ENCODE data around the gene RTP2.

Gene RTP2

GRCh38 chr3:187714404-187714979 is 12.1 kb upstream of the RTP2 start:
- no peak for TF ChIP-seq POLR2A (IDR thresholded peaks at IDR 0.05; ENCODE audit: low read depth, low read length)
- peak; percentile 96 for FAIRE-seq

GRCh38 chr3:187713504-187713903 is 11.1 kb upstream of the RTP2 start:
- FAIRE-seq (peak; percentile 70), DNase-seq (ENCODE audit: insufficient read length, low spot score) (no peak)
- TF ChIP-seq POLR2A (IDR thresholded peaks at IDR 0.05; ENCODE audit: low read depth, low read length), result no peak

More at GRCh38 chr3:187714404-187714979, 12.1 kb upstream of the RTP2 start:
- DNase-seq (ENCODE audit: insufficient read length, low spot score), result peak; percentile 76

GRCh38 chr3:187709155-187709554 is 6.8 kb upstream of the RTP2 start:
- no peak for TF ChIP-seq POLR2A (IDR thresholded peaks at IDR 0.05; ENCODE audit: low read depth, low read length)
- FAIRE-seq, result no peak
- DNase-seq (ENCODE audit: insufficient read length, low spot score), result no peak

- DNase-seq (ENCODE audit: insufficient read length, low spot score) (no peak), FAIRE-seq (no peak)
- no peak for TF ChIP-seq POLR2A (IDR thresholded peaks at IDR 0.05; ENCODE audit: low read depth, low read length)
These were observed 6.3 kb upstream of the RTP2 start for GRCh38 chr3:187708696-187709095.

- FAIRE-seq (no peak), DNase-seq (ENCODE audit: insufficient read length, low spot score) (no peak)
- no peak for TF ChIP-seq POLR2A (IDR thresholded peaks at IDR 0.05; ENCODE audit: low read depth, low read length)
These were observed 4.6 kb upstream of the RTP2 start for GRCh38 chr3:187706971-187707370.

- DNase-seq (ENCODE audit: insufficient read length, low spot score) (no peak), FAIRE-seq (no peak)
- TF ChIP-seq POLR2A (IDR thresholded peaks at IDR 0.05; ENCODE audit: low read depth, low read length), result no peak
These were observed 2.8 kb upstream of the RTP2 start for GRCh38 chr3:187705164-187705563.

GRCh38 chr3:187700249-187700648 is 2.1 kb downstream of the RTP2 start:
- no peak for TF ChIP-seq POLR2A (IDR thresholded peaks at IDR 0.05; ENCODE audit: low read depth, low read length)
- FAIRE-seq (no peak), DNase-seq (ENCODE audit: insufficient read length, low spot score) (no peak)

GRCh38 chr3:187698499-187699399 is 3.6 kb downstream of the RTP2 start:
- DNase-seq (ENCODE audit: insufficient read length, low spot score) (no peak), FAIRE-seq (no peak)
- no peak for TF ChIP-seq POLR2A (IDR thresholded peaks at IDR 0.05; ENCODE audit: low read depth, low read length)

- no peak for DNase-seq (ENCODE audit: insufficient read length, low spot score)
- no peak for TF ChIP-seq POLR2A (IDR thresholded peaks at IDR 0.05; ENCODE audit: low read depth, low read length)
- no peak for FAIRE-seq
These were observed 6.3 kb downstream of the RTP2 start for GRCh38 chr3:187696021-187696420.

GRCh38 chr3:187695449-187695848 is 6.9 kb downstream of the RTP2 start:
- DNase-seq (ENCODE audit: insufficient read length, low spot score) (no peak), FAIRE-seq (no peak)
- TF ChIP-seq POLR2A (IDR thresholded peaks at IDR 0.05; ENCODE audit: low read depth, low read length), result no peak

GRCh38 chr3:187694801-187695200 is 7.6 kb downstream of the RTP2 start:
- DNase-seq (ENCODE audit: insufficient read length, low spot score) (no peak), FAIRE-seq (no peak)
- no peak for TF ChIP-seq POLR2A (IDR thresholded peaks at IDR 0.05; ENCODE audit: low read depth, low read length)

GRCh38 chr3:187693431-187693830 is 8.9 kb downstream of the RTP2 start:
- DNase-seq (ENCODE audit: insufficient read length, low spot score) (no peak), FAIRE-seq (no peak)
- no peak for TF ChIP-seq POLR2A (IDR thresholded peaks at IDR 0.05; ENCODE audit: low read depth, low read length)

GRCh38 chr3:187689984-187690383 is 12.4 kb downstream of the RTP2 start:
- DNase-seq (ENCODE audit: insufficient read length, low spot score) (no peak), FAIRE-seq (no peak)
- no peak for TF ChIP-seq POLR2A (IDR thresholded peaks at IDR 0.05; ENCODE audit: low read depth, low read length)

GRCh38 chr3:187686621-187687273 is 15.6 kb downstream of the RTP2 start:
- TF ChIP-seq POLR2A (IDR thresholded peaks at IDR 0.05; ENCODE audit: low read depth, low read length), result no peak
- DNase-seq (ENCODE audit: insufficient read length, low spot score) (no peak), FAIRE-seq (no peak)

All from H54 (cell line).